ENCODE results near the gene PDE6A.

GRCh38 chr5:149881874-149882273 is 62.7 kb downstream of the PDE6A start:
- TF ChIP-seq POLR2A (IDR thresholded peaks at IDR 0.05; ENCODE audit: low read depth, low read length) (no peak), EZH2 (IDR thresholded peaks at IDR 0.05; ENCODE audit: borderline replicate concordance, low read depth, low read length, severe bottlenecking) (no peak), POLR2AphosphoS5 (IDR thresholded peaks at IDR 0.05; ENCODE audit: insufficient read depth, low read depth, low read length) (no peak), MYC (IDR thresholded peaks at IDR 0.05; ENCODE audit: low read depth, low read length) (no peak), JUN (IDR thresholded peaks at IDR 0.05; ENCODE audit: borderline replicate concordance, insufficient read depth, insufficient read length, low read depth) (no peak)
- TF ChIP-seq, protein P1, sequence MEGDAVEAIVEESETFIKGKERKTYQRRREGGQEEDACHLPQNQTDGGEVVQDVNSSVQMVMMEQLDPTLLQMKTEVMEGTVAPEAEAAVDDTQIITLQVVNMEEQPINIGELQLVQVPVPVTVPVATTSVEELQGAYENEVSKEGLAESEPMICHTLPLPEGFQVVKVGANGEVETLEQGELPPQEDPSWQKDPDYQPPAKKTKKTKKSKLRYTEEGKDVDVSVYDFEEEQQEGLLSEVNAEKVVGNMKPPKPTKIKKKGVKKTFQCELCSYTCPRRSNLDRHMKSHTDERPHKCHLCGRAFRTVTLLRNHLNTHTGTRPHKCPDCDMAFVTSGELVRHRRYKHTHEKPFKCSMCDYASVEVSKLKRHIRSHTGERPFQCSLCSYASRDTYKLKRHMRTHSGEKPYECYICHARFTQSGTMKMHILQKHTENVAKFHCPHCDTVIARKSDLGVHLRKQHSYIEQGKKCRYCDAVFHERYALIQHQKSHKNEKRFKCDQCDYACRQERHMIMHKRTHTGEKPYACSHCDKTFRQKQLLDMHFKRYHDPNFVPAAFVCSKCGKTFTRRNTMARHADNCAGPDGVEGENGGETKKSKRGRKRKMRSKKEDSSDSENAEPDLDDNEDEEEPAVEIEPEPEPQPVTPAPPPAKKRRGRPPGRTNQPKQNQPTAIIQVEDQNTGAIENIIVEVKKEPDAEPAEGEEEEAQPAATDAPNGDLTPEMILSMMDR (IDR thresholded peaks at IDR 0.05; ENCODE audit: extremely low read depth in 1 of 2, insufficient read depth in 1 of 2, low read depth in 1 of 2, low read length in 2 of 2) = no peak
